H1 (cell line): ENCODE data around the gene ACVRL1. TPM values are rescaled to one million over a fixed set of nuclear protein-coding genes. Genes with fewer than 3 reads are reported as not detected.
A peak's percentile ranks its signal among the peaks of the same experiment; 100 is the strongest.

Experiments used
- ASH2L ChIP-seq: fragments of 200-600, 300-600 bp; sonication (generic); IDR thresholded peaks from one replicate; pipeline ENCODE4 v1.7.1; 2017; ENCODE audit warnings: low read length
- ATF3 ChIP-seq: IDR thresholded peaks from 2 replicates; pipeline ENCODE4 v1.6.1; 2011; ENCODE audit warnings: low read depth, mild to moderate bottlenecking, low read length; ENCODE audit not compliant: insufficient read depth
- BCL11A ChIP-seq, 2 experiments: IDR thresholded peaks; one replicate each; pipeline ENCODE4 v1.6.1; 2011; ENCODE audit warnings: low read depth in 2 of 2, low read length in 2 of 2, mild to moderate bottlenecking in 2 of 2
- CEBPB ChIP-seq: IDR thresholded peaks from 2 replicates; pipeline ENCODE4 v1.6.1; 2012; ENCODE audit warnings: low read depth, low read length
- CREB1 ChIP-seq: IDR thresholded peaks from 2 replicates; pipeline ENCODE4 v1.6.1; 2012; ENCODE audit warnings: inconsistent platforms
- CTBP2 ChIP-seq: IDR thresholded peaks from 2 replicates; pipeline ENCODE4 v1.7.0; 2011; ENCODE audit warnings: borderline replicate concordance, mild to moderate bottlenecking, moderate library complexity, mixed read lengths, low read length; ENCODE audit not compliant: insufficient read depth, insufficient read length
- CTCF ChIP-seq, 3 experiments: IDR thresholded peaks; 1 replicate in 2 of 3; 2 replicates in 1 of 3; pipeline versions ENCODE4 v1.5.1 to v1.6.1; 2011; ENCODE audit warnings: low read length in 3 of 3, mild to moderate bottlenecking in 3 of 3, inconsistent platforms in 2 of 3, low read depth in 1 of 3, moderate library complexity in 1 of 3; ENCODE audit not compliant: insufficient read depth in 1 of 3; ENCODE audit errors: control extremely low read depth in 1 of 3
- EGR1 ChIP-seq: IDR thresholded peaks from 2 replicates; pipeline ENCODE4 v1.6.1; 2011; ENCODE audit warnings: low read depth, low read length, borderline replicate concordance
- HDAC6 ChIP-seq: IDR thresholded peaks from one replicate; pipeline ENCODE4 v1.7.1; 2012; ENCODE audit warnings: low read depth, mild to moderate bottlenecking, inconsistent platforms, low read length, moderate library complexity
- NRF1 ChIP-seq: IDR thresholded peaks from 2 replicates; pipeline ENCODE4 v1.6.1; 2011; ENCODE audit warnings: mild to moderate bottlenecking, low read depth, low read length, improper control_type of control experiment
- POLR2A ChIP-seq, 2 experiments: IDR thresholded peaks; 1 replicate in 1 of 2; 2 replicates in 1 of 2; pipeline ENCODE4 v1.6.1; 2011; ENCODE audit warnings: low read depth in 2 of 2, low read length in 2 of 2, mild to moderate bottlenecking in 2 of 2; ENCODE audit errors: control extremely low read depth in 1 of 2
- POLR2AphosphoS5 ChIP-seq: IDR thresholded peaks from 2 replicates; pipeline ENCODE4 v1.6.1; 2011; ENCODE audit warnings: low read depth, low read length
- RAD21 ChIP-seq, 2 experiments: IDR thresholded peaks in 1 of 2; conservative IDR thresholded peaks in 1 of 2; 2 replicates each; pipeline ENCODE4 v1.6.1; 2011; ENCODE audit warnings: low read depth in 2 of 2, low read length in 2 of 2, improper control_type of control experiment in 1 of 2, inconsistent platforms in 1 of 2, mild to moderate bottlenecking in 1 of 2, moderate library complexity in 1 of 2
- RBBP5 ChIP-seq: IDR thresholded peaks from 2 replicates; pipeline ENCODE4 v1.7.1; 2012; ENCODE audit warnings: low read depth, mild to moderate bottlenecking, inconsistent platforms, low read length, moderate library complexity, borderline replicate concordance
- SAP30 ChIP-seq: fragments of 300-600 bp; sonication (generic); IDR thresholded peaks from 2 replicates; pipeline ENCODE4 v1.7.1; 2012; ENCODE audit warnings: low read length, moderate library complexity, mild to moderate bottlenecking, inconsistent platforms; ENCODE audit not compliant: insufficient read depth, insufficient replicate concordance
- SIN3A ChIP-seq, 2 experiments: IDR thresholded peaks in 1 of 2; conservative IDR thresholded peaks in 1 of 2; 2 replicates each; pipeline ENCODE4 v1.6.1; 2011 to 2012; ENCODE audit warnings: low read length in 2 of 2, improper control_type of control experiment in 1 of 2, low read depth in 1 of 2, mild to moderate bottlenecking in 1 of 2
- TBP ChIP-seq: IDR thresholded peaks from 2 replicates; pipeline ENCODE4 v1.6.1; 2011; ENCODE audit warnings: low read depth, low read length, improper control_type of control experiment
- YY1 ChIP-seq: IDR thresholded peaks from 2 replicates; pipeline ENCODE4 v1.6.1; 2011; ENCODE audit warnings: low read depth, mild to moderate bottlenecking, low read length
- polyA plus RNA-seq, 7 experiments: library from polyadenylated mRNA; depleted of rRNA in 3 of 7; stranded (reverse) in 5 of 7; unstranded in 2 of 7; fragments of >200 nt in 5 of 7; fragments of 200-250 nt in 2 of 7; gene quantifications; 1 replicate in 5 of 7; 2 replicates in 1 of 7; 4 replicates in 1 of 7; pipeline versions ENCODE4 v1.2.1 to v1.2.3, GENCODE V29; 2011 to 2013; ENCODE audit warnings: missing spikeins in 2 of 7, mixed read lengths in 2 of 7
- total RNA-seq: library from RNA; stranded (reverse); fragmentation: NEBNext Ultra II Directional; extraction: Animal tissue kit (Norgen Biotek cat#: 25700); gene quantifications from 2 replicates; pipeline ENCODE4 v1.2.1, GENCODE V29; 2021
- TF ChIP-seq, protein P1 (sequence below): IDR thresholded peaks from 2 replicates; pipeline ENCODE4 v1.6.1; 2012; ENCODE audit warnings: low read length, inconsistent platforms

The ACVRL1 gene
- total and polyA plus RNA-seq, 2 of the 8 experiments (the other 6 are each of a cell fraction or from before 2014, with no cell fraction given), result 0.09 to 0.35 TPM

- TF ChIP-seq YY1 (no peak), HDAC6 (no peak), NRF1 (no peak), ASH2L (peak; percentile 51), CREB1 (no peak), CEBPB (no peak), EGR1 (no peak), BCL11A (IDR thresholded peaks at IDR 0.05; ENCODE audit: low read depth in 2 of 2, low read length in 2 of 2) (no peak), SAP30 (no peak), RAD21 (IDR thresholded peaks at IDR 0.05 in 1 of 2, conservative IDR thresholded peaks at IDR 0.05 in 1 of 2; ENCODE audit: low read depth in 2 of 2, low read length in 2 of 2) (no peak), CTCF (IDR thresholded peaks at IDR 0.05; ENCODE audit: control extremely low read depth in 1 of 3, insufficient read depth in 1 of 3, low read depth in 1 of 3, low read length in 3 of 3) (no peak), SIN3A (conservative IDR thresholded peaks at IDR 0.05 in 1 of 2, IDR thresholded peaks at IDR 0.05 in 1 of 2; ENCODE audit: low read depth in 1 of 2, low read length in 2 of 2) (no peak), ATF3 (no peak), POLR2A (IDR thresholded peaks at IDR 0.05; ENCODE audit: control extremely low read depth in 1 of 2, low read depth in 2 of 2, low read length in 2 of 2) (peak in 1 of 2 experiments; percentile 29; a peak in 2 of 3 replicates), POLR2AphosphoS5 (no peak), RBBP5 (no peak; the same call in 1 of the 2 replicates), CTBP2 (no peak), TBP (no peak)
- TF ChIP-seq, protein P1, sequence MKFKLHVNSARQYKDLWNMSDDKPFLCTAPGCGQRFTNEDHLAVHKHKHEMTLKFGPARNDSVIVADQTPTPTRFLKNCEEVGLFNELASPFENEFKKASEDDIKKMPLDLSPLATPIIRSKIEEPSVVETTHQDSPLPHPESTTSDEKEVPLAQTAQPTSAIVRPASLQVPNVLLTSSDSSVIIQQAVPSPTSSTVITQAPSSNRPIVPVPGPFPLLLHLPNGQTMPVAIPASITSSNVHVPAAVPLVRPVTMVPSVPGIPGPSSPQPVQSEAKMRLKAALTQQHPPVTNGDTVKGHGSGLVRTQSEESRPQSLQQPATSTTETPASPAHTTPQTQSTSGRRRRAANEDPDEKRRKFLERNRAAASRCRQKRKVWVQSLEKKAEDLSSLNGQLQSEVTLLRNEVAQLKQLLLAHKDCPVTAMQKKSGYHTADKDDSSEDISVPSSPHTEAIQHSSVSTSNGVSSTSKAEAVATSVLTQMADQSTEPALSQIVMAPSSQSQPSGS, result no peak
Observed at GRCh38 chr12:51951843-51952722, 44.8 kb downstream of the ACVRL1 start (continued).
